Umbilical cord (tissue), 2 donors: ENCODE results near the gene KLK8. TPM values are rescaled to one million over a fixed set of nuclear protein-coding genes. Genes with fewer than 3 reads are reported as not detected.
"Not testable (repeated sequence)": the region's sequence is repeated elsewhere in the genome, so short reads cannot be mapped to it uniquely, and the experiment has no call there.

Experiments used
- DNase-seq: peaks from one replicate; pipeline ENCODE4 v3.0.0-alpha.2; 2015; ENCODE audit warnings: low spot score
- total RNA-seq: library from RNA; depleted of rRNA; stranded (reverse); fragments of >200 nt; gene quantifications from one replicate; pipeline ENCODE4 v1.2.3, GENCODE V29; 2014; ENCODE audit warnings: low replicate concordance; ENCODE audit not compliant: insufficient read depth

KLK8 gene
- total RNA-seq, 1 donor from 2014 or later, result not detected

DNA sequence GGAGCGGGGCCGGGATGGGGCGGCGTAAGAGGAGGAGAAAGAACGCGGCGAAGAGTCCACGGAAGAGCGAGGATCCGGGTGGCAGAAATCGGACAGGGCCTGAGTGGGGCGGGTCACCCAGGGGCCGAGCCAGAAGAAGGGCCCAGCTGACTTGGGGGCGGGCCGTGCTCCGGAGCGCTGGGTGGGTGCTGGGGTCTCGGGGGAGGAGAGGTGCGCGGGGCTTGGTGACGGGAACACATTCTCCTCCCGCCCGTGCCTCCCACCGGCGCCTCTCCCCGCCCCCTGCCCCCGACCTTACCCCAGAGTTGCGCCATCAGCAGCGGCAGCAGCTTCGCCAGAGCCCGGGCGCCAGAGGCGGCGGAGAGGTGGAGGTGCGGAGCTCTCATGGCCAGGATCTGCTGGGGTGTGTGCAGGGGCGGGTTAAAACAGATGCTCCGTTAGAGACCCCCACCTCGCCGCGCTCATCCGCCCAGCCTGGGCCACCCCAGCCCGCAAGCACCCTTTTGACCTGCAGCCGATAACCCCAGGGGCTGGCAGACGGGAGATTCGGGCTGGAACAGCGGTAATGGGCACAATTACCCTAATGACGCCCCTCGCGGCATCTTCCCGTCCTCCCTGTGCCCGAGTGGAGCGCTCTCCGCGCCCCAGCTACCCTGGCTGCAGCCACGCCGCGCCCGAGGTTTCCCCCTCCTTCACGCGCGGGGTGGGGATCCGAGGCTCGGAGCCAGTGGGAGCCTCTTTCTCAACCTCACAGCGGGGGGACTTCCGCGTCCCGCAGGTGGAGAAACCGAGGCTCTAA, 17.5 kb upstream of the KLK8 start:
- DNase-seq, result no peak

DNA sequence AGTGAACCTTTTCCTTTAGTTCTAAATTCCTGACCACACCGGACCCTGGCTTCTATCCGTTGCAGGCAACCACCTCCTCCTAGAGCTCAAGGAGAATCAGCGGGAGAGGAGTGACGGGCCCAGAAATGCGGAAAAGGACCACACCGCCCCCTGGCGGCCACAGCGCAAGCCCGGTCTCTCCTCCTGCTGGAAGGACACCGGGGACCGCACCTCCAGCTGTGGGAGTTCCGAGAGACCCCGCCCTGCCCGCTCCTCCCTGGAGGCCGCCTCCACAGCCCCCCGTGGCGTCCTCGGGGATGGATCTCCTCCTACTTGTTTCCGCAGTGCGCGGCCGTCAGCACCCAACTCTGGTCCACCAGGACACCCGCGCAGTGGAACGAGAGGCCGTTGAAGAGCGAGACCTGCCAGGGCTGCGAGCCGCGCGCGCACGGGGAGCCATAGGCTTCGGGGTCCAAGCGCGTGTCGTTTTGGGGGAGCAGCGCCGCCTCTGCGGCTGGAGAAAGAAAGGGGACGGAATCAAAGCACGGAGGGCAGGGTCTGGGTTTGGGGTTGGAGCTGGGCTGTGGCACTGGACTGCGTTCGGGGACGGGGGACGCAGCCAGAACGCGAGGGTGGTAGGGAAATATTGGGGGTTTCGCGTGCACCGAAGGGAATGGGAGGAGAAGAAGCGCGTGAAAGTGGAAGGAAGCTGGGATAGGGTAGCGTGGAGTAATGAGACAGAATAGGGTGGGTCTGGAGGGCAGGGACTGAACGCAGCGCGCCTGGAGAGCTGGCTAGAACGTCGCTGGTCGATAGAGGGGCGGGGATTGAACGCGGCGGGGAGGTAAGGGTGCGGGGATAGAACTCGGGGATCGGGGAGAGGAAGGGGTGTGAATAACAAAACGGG, 15.6 kb upstream of the KLK8 start:
- peak; percentile 18 for DNase-seq

DNA sequence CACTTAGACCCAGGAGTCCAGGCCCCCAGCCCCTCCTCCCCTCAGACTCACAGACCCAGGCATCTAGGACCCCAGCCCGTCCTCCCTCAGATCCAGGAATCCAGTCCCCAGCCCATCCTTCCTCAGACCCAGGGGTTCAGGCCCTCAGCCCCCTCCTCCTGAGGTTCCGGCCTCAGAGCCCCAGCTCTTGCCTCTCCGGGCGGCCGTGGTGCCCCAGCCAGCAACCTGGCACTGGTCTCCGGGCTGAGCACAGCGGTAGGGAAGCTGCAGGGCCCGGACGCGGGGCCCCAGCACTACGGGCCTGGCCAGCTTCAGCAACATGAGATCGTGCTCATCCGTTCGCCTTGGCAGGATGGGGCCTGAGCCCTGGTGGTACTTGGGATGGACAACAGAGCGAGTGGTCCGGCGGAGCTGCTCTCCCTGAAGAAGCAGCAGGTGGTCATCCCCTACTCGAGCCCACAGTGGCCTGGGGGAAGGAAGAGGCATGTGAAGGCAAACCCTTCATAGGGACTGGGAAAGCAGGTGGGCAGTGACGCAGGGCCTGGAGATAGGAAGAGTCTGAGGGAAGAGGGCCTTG, 14.4 kb upstream of the KLK8 start:
- DNase-seq, result no peak

DNA sequence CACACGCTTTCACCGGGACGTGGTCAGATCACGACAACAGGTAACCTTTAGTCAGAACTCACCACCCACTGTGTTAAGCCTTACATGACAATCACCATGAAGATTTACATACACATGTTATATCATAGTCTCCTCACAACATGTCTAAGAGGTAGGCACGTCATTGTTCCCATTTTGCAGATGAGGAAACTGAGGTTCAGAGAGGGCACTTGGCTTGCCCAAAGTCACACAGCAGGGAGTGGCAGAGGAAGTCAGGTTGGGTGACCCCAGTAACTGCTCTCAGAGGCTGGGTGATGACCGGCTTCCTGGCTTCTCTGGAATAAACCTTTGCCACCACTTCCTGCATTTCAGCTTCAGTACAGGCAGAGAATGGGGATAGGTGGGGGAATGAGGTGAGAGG, 12.8 kb upstream of the KLK8 start:
- DNase-seq, result no peak

DNA sequence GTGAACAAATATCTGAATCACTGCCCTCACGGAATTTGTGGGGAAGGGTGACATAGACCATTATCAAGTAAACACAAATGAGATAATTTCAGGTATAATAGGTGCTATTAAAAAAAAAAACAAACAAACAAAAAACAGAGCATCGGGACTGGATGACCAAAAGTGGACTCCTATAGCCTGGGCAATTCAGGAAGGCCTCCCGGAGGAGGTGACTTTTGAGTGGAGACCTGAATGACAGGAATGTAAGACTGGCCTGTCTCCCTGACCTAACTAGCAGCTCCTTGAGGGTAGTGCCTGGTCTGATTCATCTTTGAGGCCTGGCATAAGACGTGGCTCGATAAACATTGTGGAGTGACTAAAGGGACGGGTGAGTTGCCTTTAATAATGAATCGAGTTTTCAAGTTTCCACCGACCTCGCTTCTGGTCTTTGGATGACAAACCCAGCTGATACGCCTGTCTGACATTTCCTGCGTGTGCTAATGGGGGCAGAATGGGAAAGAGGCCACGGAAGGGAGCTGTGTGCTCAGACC, 11.3 kb upstream of the KLK8 start:
- DNase-seq, result no peak

DNA sequence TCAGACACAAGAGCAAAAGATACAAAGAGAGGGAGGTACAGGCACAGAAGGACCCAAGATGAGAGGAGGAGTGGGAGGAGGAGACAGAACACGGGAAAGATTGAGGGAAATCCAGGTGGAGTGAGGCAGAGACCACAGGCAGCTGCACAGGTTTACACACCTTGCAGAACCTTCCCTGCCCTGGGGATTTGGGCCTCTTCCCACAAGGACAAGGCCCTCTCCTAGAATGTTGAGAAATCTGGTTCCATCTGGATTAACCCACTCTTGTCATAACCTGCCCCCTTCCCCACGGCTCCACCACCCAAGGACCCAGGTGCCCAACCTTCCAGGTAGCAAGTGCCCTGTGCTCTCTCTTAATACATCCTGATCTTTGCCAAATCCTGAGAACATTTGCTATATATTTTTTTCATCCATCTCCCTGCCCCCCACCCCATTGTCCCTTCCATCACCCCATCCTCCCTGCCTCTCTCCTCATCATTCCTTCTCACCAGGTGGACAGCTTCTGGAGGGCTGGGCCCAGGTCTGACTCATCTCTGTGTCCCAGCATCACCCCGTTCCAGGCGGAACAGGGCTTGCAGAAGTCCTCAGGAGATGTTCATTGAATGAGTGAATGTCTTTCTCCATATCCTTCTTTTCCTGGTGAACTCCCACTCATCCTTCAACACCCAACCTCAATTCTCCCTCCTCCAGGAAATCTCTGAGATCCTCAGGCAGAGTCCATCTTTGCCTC, 8.8 kb upstream of the KLK8 start:
- no peak for DNase-seq

DNA sequence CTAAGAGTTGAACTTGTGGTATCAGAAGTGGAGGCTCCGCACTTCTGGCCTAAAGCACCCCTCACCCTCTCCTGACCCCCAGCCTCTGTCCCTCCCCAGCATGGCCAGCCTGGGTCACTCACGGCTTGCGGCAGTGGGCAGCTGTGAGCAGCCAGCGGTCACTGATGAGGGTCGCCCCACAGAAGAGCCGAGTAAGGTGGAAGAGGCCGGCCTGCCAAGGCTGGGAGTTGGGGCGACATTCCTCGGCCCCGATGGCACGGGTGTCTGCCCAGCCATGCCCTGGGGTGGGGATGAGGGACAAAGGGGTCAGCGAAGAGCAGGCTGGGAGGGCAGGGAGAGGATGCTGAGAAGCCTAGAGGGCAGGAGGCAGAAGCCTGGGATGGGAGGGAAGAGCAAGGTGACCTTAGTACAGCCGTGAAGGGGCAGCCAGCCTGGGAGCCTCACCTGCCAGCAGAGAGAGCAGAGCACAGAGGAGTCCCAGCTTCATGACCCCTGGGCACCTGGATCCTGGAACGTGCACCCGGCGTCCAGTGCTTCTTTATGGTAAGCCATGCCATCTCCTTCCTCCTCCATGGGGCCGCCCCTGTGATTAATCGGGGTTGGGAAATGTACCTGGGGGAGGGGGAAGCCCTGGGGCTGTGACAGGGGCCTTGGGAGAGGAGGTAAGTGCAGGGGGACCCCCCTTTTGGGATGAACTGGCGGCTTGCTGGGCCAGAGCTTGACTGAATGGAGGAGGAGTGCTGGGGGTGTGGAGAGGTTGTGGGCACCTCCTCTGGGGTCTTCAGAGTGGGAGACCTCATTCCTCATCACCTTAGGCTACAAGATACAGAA, 7.9 kb upstream of the KLK8 start:
- DNase-seq, result no peak

DNA sequence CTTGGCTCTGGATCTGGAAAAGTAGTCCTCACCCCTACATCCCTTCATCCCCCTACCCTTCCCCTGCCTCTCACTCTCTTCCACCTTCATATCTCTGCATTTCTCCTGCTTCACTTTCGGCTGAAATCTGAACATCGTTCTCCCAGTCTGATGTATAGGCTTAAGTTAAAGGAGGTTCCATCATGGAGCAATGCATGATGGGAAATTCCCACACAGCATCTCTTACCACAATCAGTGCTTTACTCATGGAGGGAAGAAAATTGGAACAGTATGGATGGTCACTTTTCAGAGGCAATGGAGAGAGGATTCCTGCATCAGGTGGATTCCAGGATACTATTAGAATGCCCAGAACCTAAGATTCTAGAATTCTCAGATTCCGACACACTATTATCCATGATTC, 6.1 kb upstream of the KLK8 start:
- DNase-seq, result no peak

DNA sequence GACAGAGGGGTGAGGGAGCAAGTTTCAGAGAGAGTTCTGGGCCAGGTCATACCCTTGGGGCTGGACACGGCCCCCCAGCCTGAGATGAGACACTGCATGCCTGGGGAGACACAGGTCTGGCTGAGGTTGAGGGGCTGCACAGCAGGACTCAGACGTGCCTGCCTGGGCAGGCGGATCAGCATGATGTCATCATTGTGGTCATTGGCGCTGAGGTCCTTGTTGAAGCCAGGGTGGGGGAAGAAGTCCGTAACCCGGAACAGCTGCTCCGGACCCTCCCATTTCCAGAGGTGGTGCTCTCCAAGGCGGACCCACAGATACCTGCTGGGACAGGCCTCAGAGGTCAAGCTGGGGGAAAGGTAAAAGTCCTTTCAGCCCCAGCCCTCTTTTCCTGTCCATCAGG, 5.0 kb upstream of the KLK8 start:
- DNase-seq, result no peak

DNA sequence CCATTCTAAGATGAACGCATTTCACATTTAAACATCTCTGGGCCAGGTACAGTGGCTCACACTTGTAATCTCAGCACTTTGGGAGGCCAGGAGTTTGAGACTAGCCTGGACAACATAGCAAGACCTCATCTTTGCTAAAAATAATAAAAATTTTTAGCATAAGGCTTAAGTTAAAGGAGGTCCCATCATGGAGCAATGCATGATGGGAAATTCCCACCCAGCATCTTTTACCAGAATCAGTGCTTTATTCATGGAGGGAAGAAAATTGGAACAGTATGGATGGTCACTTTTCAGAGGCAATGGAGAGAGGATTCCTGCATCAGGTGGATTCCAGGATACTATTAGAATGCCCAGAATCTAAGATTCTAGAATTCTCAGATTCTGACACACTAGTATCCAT, 3.8 kb upstream of the KLK8 start:
- no peak for DNase-seq

DNA sequence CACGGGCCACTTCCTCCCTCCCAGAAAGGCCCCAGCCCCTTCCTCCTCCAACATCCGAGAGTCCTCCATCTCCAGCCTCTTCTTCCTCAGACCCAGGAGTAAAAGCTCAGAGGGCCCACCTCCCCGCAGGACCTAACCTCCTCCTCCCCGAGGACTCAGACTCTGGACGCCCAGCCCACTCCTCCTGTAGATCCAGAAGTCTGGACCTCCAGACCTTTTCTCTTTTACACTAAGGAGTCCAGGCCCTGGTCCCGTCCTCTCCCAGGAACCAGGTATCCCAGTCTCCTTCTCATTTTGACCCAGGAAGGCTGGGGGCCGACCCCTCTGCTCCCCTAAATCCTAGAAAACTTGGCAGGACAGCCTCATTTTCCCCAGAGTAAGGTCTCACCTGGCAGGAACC, 1.9 kb upstream of the KLK8 start:
- no peak for DNase-seq

DNA sequence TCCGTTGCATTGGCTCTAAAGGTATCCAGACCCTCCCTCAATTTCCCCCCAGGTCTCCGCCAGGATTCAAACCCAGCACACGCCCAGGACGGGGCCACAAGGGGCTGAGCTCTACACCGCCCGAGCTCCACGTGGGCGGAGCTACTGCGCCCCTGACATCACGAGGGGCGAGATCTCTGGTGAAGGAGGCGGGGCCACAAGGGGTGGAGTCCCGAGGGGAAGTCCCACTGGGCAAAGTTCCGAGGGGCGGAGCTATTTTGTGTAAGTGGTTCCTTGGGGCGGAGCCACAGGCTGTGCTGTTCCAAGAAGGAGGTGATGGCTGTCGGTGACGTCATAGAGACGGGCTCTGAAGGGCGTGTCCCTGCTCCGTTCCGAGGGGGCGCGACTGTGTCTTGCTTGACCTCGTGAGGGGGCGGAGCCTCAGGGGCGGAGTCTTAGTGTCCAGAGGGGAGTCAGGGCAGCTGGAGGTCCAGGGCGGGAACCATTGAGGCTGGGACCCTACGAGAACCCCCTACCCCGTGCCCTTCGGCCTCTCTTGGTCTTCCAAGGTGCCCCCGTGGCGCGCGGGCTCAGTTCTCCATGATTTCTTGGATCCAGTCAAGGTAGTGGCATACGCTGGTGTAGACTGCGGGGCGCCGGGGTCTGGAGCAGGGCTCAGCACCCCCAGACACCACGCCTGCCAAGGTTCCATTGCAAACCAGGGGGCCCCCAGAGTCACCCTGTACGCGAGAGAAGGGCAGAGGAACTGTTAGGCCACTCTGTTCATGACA, 1.3 kb upstream of the KLK8 start:
- DNase-seq, result no peak

DNA sequence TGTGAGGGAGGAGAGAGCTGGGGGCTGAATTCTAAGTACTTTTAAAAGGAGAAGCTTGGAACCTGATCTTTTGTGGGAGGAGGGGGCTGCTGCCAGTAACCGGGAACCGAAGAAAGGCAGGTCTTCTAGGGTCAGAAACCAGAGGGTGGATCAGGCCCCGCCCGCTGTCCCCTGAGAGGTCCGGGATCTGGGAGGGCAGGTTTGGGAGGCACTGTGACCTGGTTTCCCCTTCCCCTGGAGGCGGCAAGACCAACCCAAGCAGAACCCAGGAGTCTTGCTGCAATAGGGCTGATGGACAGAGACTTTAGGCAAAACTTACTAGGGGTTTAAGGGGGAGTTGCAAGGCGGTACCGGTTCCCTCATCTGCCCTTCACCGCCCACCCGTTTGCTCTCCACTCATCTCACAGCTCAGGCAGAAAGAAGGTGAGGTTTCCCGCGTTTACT, 707 bp upstream of the KLK8 start:
- DNase-seq, result no peak

DNA sequence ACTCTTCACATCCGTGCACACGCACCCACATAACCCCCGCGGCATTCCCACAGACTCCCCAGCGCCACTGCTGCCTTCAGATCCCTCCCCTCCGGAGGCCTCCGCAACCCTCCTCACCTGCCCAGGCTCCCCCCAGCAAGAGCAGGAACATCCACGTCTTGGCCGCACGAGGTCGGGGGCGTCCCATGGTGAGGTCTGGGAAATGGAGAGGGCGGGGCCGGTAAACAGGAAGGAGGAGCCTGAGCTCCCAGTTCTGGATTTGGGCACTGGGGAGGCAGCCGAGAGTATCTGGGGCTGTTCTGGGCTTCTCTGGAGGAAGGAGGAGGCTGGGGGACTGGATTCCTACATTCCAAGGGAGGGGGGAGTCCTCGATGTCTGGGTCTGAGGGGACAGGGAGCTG, 423 bp downstream of the KLK8 start:
- no peak for DNase-seq

DNA sequence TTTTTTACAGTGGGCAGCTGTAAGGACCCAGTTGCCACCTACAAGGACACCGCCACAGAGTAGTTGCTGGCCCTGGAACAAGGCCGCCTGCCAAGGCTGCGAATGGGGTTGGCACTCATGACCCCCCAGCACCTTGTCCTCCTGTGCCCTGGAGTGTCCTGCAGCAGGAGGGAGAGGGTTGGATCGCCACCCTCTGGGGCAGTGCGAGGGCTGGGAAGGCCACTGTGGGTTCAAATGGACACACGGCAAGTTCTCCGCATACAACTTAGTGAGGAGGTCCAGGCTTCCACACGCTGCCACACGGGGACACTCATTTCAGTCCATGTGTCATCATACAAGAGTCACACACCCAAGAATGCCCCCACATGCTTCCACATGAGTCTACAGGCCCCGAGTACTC, 978 bp downstream of the KLK8 start:
- no peak for DNase-seq

DNA sequence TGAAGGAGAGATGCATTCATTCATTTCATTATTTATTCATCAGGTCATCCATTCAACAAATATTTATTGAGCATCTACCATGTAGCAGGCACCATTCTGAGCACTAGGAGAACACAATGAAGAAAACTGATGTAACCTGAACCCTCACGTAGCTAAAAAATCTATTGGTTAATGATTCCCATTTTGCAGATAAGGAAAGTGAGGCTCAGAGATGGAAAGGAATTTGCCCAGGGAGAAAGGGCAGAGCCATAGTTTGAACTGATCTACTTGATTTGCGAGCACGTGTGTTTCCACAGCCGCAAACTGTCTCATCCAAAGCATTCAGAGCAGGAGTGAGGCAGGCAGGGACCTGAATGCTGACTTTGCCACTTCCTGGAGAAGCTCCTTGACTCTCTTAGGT, 2.7 kb downstream of the KLK8 start:
- DNase-seq, result no peak

DNA sequence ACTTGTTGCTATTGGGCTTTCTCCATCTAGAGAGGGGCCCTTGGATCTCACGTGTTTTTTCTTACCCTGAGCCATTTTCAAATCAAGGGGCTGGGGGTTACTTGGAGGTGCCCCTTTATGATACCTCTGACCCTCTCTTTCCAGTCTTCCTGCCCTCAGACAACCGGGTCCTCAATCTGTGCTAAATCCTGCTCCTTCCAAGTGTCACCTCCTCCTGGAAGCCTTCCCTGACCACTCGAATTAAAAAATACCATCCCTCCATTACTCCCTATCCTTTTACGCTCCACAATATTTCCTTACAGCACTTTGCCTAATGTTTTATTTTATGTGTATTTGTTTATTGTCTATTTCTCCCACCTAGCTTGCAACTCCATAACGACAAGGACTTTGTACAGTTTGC, 3.3 kb downstream of the KLK8 start:
- no peak for DNase-seq

DNA sequence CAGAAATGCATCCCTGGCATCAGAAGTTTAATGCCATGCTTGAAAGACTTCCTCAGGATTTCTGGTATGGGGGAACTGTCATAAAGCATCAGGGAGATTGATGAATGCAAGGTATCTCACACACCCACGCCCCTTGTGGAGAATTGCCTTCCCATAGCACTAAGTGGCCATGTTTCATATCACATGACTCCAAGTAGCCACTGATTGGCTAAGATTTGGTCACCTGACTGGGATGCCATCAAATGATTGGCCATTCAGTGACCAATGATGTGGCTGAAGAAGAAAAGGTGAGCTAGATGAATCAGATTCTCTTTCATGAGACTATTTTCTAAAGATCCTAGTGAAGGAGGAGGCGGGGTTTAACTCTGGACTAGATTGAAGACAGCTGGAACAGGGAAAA, 7.3 kb downstream of the KLK8 start:
- no peak for DNase-seq

DNA sequence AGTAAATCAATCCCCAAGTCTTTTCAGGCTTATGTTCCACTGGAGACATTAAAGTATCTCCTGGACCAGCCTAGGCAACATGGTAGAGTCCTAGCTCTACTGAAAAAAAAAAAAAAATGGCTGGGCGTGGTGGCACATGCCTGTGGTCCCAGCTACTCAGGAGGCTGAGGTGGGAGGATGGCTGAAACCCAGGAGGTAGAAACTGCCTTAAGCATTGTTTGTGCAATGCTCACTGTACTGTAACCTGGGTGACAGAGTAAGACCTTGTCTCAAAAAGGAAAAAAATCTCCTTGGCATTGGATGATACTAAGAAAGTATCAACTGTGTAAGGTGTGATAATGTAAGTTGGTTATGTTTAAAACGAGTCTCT, 8.8 kb downstream of the KLK8 start:
- DNase-seq, result no peak

DNA sequence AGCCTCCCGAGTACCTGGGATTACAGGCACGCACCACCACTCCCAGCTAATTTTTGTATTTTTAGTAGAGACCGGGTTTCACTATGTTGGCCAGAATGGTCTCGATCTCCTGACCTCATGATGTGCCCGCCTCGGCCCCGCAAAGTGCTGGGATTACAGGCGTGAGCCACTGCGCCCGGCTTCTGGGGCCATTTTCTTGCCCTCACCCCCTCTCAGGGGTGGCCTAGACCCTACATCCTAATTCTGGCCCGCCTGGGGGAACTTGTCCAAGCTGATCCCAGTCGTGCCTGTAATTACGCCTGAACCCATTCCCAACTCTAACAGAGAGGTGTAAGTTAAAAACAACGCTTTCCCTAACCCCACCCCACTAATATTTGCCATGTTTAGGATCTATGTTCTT, 17.0 kb downstream of the KLK8 start:
- not testable (repeated sequence) for DNase-seq
